Anterior cingulate cortex (tissue), 58 donors: Measurements from ENCODE around the gene MCOLN1.

Experiments
- DNase-seq, 58 donors: peaks; one replicate each; lab custom pipeline; 2025; lab: John Stamatoyannopoulos, UW

Gene MCOLN1

GRCh38 chr19:7500811-7501450 lies 21.5 kb upstream of the MCOLN1 start:
- peak in 57 of 58 donors; percentile 22 to 91 (median 77) for DNase-seq

- DNase-seq, result no peak
These were observed 19.9 kb upstream of the MCOLN1 start for GRCh38 chr19:7502552-7502951.

- no peak for DNase-seq
These were observed 17.7 kb upstream of the MCOLN1 start for GRCh38 chr19:7504684-7505083.

- no peak for DNase-seq
These were observed 17.1 kb upstream of the MCOLN1 start for GRCh38 chr19:7505288-7505681.

GRCh38 chr19:7505682-7506384 lies 16.6 kb upstream of the MCOLN1 start:
- peak in 7 of 58 donors; percentile 12 to 67 (median 38) for DNase-seq

GRCh38 chr19:7506385-7507328 lies 15.8 kb upstream of the MCOLN1 start:
- peak in 21 of 58 donors; percentile 4 to 67 (median 20) for DNase-seq

- peak in 9 of 58 donors; percentile 3 to 62 (median 24) for DNase-seq
These were observed 14.5 kb upstream of the MCOLN1 start for GRCh38 chr19:7507884-7508283.

- no peak for DNase-seq
These were observed 12.8 kb upstream of the MCOLN1 start for GRCh38 chr19:7509625-7510024.

GRCh38 chr19:7512400-7512851 lies 10.0 kb upstream of the MCOLN1 start:
- DNase-seq, result no peak

GRCh38 chr19:7513809-7514642 lies 8.4 kb upstream of the MCOLN1 start:
- no peak for DNase-seq

GRCh38 chr19:7515110-7515644 lies 7.2 kb upstream of the MCOLN1 start:
- DNase-seq, result peak in 24 of 58 donors; percentile 6 to 55 (median 25)

GRCh38 chr19:7515645-7516151 lies 6.7 kb upstream of the MCOLN1 start, which contains the start of gene ZNF358:
ZNF358 (plus strand) TSS chr19:7516103; CDS start chr19:7519243, 3,140 bp downstream.
- DNase-seq, result peak in 52 of 58 donors; percentile 16 to 84 (median 63)

GRCh38 chr19:7516333-7516732 lies 6.1 kb upstream of the MCOLN1 start:
- no peak for DNase-seq

- no peak for DNase-seq
These were observed 5.5 kb upstream of the MCOLN1 start for GRCh38 chr19:7516878-7517277.

- no peak for DNase-seq
These were observed 2.9 kb upstream of the MCOLN1 start for GRCh38 chr19:7519361-7520130.

GRCh38 chr19:7520131-7521051 lies 2.0 kb upstream of the MCOLN1 start:
- peak in 43 of 58 donors; percentile 6 to 72 (median 39) for DNase-seq

- DNase-seq, result no peak
These were observed 813 bp upstream of the MCOLN1 start for GRCh38 chr19:7521551-7522071.
